ENCODE data around the gene AGRP. TPM values are rescaled to one million over a fixed set of nuclear protein-coding genes. Genes with fewer than 3 reads are reported as not detected.

Gene AGRP
- total RNA-seq, 2 experiments from 2014 or later, result not detected

DNA sequence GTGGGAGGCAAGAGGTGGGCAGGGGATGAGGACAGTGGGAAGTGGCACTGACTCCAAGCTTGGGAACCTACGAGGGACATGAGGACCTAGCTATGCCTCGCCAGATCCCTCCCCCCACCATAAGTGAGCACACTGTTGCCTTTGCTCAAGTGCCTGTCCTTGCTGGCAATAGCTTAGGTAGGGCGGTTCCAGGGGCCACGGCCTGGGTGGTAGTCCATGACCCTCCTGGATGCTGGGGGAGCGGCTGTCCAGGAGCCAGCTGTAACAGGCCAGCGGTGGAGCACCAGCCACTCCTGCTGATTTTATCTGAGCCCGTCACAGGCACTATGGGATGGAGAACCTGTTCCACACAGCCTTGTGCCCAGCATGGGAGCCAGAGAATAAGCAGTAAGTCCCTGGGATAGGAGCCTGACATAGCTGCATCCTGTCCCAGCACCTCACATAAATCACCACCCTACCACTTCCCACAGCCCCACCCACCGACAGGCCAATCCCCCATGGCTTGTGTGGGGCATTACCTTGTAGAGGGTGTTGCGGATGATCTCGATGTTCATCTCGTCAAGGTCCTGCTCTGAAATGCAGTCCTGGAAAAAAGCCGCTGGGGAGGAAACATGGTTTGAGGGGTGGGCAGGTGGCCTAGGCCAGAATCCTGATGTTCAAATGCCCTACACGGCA lies 40.6 kb downstream of the AGRP start:
- no peaks in the 10 kb centered on the region for H3K27me3 Mint-ChIP-seq
- H3K4me3 Mint-ChIP-seq, result no peak overlapping the region
- TF ChIP-seq, protein P1, sequence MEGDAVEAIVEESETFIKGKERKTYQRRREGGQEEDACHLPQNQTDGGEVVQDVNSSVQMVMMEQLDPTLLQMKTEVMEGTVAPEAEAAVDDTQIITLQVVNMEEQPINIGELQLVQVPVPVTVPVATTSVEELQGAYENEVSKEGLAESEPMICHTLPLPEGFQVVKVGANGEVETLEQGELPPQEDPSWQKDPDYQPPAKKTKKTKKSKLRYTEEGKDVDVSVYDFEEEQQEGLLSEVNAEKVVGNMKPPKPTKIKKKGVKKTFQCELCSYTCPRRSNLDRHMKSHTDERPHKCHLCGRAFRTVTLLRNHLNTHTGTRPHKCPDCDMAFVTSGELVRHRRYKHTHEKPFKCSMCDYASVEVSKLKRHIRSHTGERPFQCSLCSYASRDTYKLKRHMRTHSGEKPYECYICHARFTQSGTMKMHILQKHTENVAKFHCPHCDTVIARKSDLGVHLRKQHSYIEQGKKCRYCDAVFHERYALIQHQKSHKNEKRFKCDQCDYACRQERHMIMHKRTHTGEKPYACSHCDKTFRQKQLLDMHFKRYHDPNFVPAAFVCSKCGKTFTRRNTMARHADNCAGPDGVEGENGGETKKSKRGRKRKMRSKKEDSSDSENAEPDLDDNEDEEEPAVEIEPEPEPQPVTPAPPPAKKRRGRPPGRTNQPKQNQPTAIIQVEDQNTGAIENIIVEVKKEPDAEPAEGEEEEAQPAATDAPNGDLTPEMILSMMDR (IDR thresholded peaks at IDR 0.05), result no peak
- no peak for ATAC-seq
- H3K4me1 Mint-ChIP-seq (ENCODE audit: low read depth), result peaks cover 2% of the 10 kb centered on the region
- no peaks in the 10 kb centered on the region for H3K36me3 Mint-ChIP-seq (ENCODE audit: low read depth)
- intact Hi-C loops (cut with micrococcal nuclease), result no loop called here
- no peak overlapping the region for H3K27ac Mint-ChIP-seq
- ChIA-PET CTCF (interaction anchor here (1.0 to 7.0 kb wide), 3 partner anchors 16 to 164 kb away, joined by 3 to 94 read pairs (median 3); no protein-coding TSS in a partner anchor), POLR2A (interaction anchor here (0.5 to 1.1 kb wide), 2 partner anchors 12 to 30 kb away, joined by 3 read pairs; no protein-coding TSS in a partner anchor)
- no peaks in the 10 kb centered on the region for H3K9me3 Mint-ChIP-seq
- no peak for DNase-seq

DNA sequence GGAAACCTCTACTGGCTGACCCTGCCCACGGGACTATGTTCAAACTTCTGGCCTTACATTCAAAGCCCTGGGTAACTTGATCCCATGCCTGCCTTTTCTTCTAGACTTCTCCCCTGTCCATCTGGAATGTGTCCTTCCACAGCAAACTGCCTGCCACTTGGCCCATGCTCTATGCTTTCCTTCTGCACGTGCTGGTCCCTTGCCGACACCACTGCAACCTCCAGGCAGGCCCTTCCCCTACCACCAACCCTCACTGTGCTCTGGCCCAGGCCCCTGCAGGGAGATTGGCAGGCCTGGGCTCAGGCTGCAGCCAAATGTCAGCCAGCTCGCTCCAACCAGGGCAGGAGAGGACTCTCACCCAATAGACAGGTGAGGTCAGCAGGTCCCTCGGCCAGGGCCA lies 41.4 kb downstream of the AGRP start:
- Mint-ChIP-seq H3K27me3 (no peaks in the 10 kb centered on the region), H3K36me3 (ENCODE audit: low read depth) (no peaks in the 10 kb centered on the region), H3K27ac (no peak overlapping the region), H3K9me3 (no peaks in the 10 kb centered on the region), H3K4me1 (ENCODE audit: low read depth) (peaks cover 5% of the 10 kb centered on the region), H3K4me3 (no peak overlapping the region)
- intact Hi-C loops (cut with micrococcal nuclease), result no loop called here
- DNase-seq (no peak), ATAC-seq (no peak)
- ChIA-PET CTCF (interaction anchor here (1.0 to 2.4 kb wide), 2 partner anchors 13 to 79 kb away, joined by 3 to 14 read pairs; no protein-coding TSS in a partner anchor), POLR2A (interaction anchor here (1.0 to 1.1 kb wide), 2 partner anchors 9 to 13 kb away, joined by 3 read pairs; no protein-coding TSS in a partner anchor)
- TF ChIP-seq, protein P1 (IDR thresholded peaks at IDR 0.05), result no peak

DNA sequence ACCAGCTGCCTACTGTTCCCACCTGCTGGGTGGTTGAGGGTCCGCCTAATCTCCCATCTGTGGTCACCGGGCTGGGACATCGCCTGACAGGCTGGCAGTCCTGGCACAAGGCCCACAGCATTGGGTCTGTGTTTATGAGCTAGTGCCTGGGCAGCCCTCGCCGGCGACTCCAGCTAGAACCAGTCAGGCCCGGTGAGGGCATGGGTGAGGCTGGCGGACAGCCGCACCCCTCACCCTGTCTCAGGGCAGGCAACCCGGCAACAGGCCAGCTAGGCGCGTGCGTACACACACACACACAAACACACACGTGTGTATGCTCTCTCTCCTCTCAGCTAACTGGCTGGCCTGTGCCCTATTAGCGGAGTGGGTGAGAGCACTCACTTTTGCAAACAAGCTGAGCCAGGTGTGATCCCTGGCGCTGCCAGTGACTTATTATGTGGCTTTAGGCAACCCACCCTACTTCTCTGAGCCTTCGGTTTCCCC lies 42.0 kb downstream of the AGRP start:
- intact Hi-C loops (cut with micrococcal nuclease), result no loop called here
- Mint-ChIP-seq H3K36me3 (ENCODE audit: low read depth) (no peaks in the 10 kb centered on the region), H3K4me1 (ENCODE audit: low read depth) (peaks cover 5% of the 10 kb centered on the region), H3K4me3 (no peak overlapping the region), H3K27me3 (no peaks in the 10 kb centered on the region), H3K27ac (no peak overlapping the region), H3K9me3 (no peaks in the 10 kb centered on the region)
- no peak for DNase-seq
- POLR2A ChIA-PET, result interaction anchor here (1.0 to 2.1 kb wide), 3 partner anchors 10 to 25 kb away, joined by 3 to 8 read pairs (median 3); partner anchors contain the start of genes HSD11B2 and ZDHHC1
- TF ChIP-seq, protein P1 (IDR thresholded peaks at IDR 0.05), result no peak
- CTCF ChIA-PET, result interaction anchor here (0.9 to 2.4 kb wide), 3 partner anchors 13 to 16 kb away, joined by 3 to 14 read pairs (median 4); no protein-coding TSS in a partner anchor
- no peak for ATAC-seq

DNA sequence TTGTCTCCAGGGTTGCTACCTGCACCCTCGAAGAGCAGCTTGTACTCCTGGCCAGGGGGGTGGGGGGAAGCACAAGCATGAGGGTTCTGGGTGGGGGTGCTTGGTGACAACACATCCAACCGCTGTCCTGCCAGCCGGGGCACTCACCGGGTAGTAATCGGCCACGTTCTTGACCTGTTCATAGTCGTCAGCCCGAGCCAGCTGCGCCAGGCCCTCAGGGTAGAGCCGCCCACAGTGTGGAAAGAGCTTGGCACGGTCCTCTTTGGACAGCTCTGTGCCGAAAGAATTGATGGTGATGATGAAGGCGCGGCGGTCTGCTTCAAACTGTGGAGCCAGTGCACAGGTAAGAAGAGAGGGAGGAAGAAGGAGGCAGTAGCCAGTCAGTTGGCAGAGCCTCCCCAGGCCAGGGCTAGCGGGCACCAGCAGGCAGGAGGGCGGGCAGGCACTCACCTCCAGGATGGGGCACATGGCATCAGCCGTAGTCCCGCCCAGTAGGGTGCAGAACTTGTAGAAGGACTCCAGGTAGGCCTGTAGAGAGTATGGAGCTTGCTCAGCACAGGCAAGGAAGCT lies 44.4 kb downstream of the AGRP start:
- intact Hi-C loops (cut with micrococcal nuclease), result no loop called here
- Mint-ChIP-seq H3K27ac (no peak overlapping the region), H3K9me3 (no peaks in the 10 kb centered on the region), H3K4me3 (no peak overlapping the region), H3K27me3 (no peaks in the 10 kb centered on the region), H3K4me1 (ENCODE audit: low read depth) (peaks cover 5% of the 10 kb centered on the region), H3K36me3 (ENCODE audit: low read depth) (no peaks in the 10 kb centered on the region)
- DNase-seq (no peak), ATAC-seq (no peak)
- ChIA-PET POLR2A (no interaction called here), CTCF (interaction anchor here (0.7 to 1.7 kb wide), 3 partner anchors 8 to 82 kb away, joined by 3 to 10 read pairs (median 3); no protein-coding TSS in a partner anchor)
- TF ChIP-seq, protein P1 (IDR thresholded peaks at IDR 0.05), result no peak
